HG02884 (cell line): ENCODE data around the gene EDN3.

Experiments
- ATAC-seq: cut with Tn5 transposase; IDR thresholded peaks from one replicate; pipeline ENCODE4 v1.9.1; 2021; ENCODE audit warnings: mild to moderate bottlenecking, moderate library complexity; ENCODE audit not compliant: unreplicated experiment

Gene EDN3, protein sequence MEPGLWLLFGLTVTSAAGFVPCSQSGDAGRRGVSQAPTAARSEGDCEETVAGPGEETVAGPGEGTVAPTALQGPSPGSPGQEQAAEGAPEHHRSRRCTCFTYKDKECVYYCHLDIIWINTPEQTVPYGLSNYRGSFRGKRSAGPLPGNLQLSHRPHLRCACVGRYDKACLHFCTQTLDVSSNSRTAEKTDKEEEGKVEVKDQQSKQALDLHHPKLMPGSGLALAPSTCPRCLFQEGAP

DNA sequence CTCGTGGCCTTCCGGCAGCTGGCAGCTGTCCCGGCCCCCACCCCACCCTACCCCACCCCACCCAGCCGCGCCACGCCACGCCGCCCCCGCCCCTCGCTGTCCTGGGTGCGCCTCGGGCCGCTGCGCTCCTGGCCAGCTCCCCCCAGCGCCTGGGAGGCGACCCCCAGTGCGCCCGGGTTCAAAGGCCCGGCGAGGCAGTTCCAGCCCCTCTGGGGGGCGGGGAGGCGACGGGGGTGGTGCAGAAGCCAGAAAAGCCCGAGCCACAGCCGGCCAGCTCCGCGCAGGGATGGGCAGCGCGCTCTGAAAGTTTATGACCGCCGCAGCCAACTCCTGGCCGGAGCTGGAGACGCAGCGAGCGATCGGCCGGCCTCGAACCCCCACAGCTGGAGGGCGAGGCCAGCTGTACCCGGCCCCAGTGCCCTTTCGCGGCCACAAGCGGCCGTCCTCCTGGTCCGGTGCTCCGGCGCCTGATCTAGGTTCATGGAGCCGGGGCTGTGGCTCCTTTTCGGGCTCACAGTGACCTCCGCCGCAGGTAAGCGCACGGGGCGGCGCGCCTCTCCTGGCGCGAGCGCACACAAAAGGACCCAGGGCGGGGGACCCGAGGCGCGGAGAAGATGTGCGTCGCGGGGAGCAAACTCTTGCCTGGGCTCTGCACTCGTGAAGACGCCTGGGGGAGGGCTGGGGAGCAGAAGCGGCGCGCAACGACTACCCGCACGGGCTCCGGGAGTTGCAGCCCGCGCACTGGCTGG, at the start of gene EDN3:
TSS of gene EDN3 (plus strand) at position 279 of the 749 bp plus-strand sequence. CDS start at position 481, 202 bp downstream.
- ATAC-seq: no peak

DNA sequence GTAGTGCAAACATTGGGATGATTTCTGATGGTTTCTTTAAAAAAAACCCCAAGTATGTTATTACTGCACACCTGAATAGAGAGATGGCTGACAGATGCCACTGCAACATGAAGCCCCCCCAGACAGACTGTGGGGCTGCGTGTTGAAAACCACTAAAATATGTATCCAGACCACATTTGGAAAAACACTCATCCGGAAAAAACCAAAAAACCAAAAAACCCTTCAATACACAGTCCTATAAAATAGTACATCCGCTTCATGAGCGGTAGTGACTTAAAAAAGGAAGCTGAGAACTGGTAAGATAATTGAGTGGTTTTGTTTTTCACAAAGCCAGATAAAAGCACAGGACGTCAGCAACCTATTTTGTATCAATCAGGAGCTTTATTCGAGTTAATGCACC, 47.1 kb upstream of the EDN3 start:
- ATAC-seq: no peak

DNA sequence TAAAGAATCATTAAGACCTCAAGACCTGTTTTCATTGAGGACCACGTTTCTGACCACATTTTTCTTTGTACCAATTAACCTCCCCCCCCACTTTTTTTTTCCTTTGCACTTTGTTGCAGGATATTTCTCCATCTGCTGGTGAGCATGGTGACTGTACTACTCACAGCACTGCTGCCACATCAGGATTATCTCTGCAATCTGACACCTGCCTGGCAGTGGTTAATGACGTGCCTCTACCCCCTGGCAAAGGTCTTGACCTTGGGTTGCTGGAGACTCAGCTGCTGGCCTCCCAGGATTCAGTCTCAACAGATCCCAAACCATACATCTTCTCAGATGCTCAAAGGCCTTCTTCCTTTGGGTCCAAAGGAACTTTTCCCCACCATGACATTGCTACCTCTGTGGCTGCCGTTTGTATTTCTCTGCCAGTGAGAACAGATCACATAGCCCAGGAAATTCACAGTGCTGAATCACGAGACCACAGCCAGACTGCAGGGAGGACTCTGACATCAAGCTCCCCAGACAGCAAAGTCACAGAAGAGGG, 46.6 kb upstream of the EDN3 start:
- ATAC-seq: no peak

DNA sequence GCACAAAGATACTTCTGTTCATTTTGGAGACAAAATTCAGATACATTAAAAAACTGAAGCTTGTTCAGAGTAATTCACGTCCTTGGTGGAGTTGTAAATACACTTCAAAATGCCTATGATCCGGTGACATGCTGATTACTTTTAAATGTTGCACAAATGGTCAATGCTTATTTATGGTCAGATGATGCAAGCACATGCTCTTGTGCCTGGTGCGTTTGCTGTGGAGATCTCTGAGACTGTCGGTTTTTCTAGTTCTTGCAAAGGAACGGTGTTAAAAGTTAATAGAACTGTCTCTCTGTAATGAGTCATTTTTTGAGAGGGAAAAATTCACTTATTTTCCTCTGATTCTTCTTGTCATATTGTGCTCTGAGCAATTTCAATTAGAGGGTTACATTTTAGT, 45.2 kb upstream of the EDN3 start:
- no peak for ATAC-seq

DNA sequence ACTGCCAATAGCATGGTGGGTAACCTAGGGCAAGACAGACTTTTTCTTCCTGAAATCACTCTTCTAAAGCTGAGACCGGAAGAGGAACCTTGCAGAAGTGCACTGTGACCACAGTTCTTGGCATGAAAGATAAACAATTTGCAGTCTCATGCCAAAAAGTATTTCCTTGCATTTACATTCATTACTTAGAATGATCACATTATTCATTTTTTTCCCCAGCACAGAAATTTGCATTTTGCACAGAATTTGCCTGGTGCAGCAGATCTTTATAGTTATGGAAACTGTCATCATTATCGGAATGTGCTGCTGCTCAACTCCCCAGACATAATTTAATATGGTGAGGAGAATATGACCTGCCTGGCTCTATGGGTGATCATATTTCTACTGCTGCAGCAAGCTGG, 42.2 kb upstream of the EDN3 start:
- no peak for ATAC-seq

DNA sequence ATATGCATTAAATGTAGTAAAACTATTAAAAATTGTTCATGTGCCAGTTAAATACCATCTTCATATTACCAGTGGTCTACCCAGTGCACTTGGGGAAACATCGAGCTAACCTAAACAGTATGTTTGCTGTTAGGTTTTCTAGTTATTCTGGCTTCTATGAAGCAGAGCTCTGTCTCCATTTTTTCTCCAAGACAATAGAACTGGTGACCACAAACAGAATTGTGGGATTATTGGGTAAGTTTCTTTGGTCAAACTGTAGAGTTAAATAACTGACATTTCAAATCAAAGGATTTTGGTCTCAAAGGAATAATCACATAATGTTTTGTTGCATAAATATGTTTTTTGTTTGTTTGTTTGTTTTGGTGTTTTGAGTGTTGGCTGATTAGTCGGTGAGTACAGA, 40.5 kb upstream of the EDN3 start:
- ATAC-seq: no peak

DNA sequence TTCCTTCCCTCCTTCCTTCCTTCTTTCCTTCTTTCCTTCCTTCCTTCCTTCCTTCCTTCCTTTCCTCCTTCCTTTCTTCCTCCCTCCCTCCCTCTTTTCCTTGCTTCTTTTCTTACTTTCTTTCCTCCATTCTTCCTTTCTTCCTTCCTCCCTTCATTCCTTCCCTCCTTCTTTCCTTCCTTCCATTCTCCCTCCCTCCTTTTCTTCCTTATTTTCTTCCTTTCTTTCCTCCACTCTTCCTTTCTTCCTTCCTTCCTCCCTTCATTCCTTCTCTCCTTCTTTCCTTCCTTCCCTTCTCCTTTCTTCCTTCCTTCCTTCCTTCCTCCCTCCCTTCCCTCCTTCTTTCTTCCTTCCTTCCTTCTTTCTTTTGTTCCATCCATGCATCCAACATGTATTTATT, 35.1 kb upstream of the EDN3 start:
- ATAC-seq: no peak

DNA sequence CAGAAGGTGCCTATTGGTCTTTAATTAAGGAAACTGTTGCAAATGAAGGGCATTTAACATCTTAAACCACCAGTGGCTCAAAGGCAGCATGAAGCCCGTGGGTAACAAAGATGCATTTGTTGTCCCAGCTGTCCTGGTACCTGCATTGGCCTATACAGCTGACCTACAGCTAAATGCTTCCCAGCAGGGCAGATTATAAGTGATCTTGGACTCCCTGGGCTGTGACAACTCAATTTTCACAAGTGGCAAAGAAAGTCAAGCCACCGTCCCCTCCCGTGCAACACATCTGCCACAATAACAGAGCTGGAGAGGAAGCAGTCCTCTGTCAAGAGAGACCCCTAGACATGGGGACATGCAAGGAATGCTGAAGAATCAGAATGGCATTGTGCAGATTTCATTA, 31.5 kb upstream of the EDN3 start:
- no peak for ATAC-seq

DNA sequence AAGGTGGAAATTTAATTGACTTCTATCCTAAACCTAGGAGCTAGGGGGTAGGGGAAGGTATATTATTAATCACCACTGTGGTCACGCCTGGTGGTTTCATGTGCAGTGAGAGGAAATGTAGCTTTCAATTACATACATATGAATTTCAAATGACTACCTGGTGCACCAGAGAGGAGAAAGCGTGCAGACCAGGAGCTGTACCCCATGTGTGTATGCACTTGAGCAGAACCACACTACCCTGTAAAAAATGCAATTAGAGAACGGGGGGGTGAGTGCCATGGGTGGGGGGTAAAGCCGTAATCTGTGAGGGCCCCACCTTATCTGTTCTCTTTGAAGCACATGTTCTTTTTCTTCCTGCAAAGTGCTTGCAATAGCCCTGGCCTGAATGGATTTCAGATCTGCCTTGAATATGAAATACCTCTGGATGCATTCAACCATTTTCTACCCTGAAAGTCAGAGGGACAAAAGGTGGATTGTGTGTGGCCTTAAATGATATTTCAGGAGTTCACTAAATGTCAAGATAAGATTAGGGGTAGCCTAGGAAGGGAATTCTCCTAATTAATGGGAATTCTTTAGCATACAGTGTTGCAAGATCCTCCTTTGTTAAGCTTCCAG, 30.9 kb upstream of the EDN3 start:
- no peak for ATAC-seq

DNA sequence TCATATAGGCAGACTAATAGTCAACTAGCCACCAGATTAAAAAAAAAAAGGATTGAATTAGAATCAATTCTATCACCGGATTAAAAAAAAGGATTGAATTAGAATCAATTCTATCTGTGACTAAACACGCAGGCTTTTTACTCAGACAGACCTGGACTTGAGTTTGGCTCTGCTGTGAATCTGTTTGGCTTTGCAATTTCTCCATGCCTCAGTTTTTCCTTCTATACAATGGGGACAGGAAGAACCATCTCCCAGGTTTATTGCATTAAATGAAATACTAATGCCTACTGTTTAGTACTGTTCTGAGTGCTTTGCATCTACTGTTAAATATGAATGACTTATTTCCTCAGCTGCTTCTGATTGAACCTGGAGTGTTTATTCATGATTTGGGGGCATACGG, 30.0 kb upstream of the EDN3 start:
- ATAC-seq: no peak

DNA sequence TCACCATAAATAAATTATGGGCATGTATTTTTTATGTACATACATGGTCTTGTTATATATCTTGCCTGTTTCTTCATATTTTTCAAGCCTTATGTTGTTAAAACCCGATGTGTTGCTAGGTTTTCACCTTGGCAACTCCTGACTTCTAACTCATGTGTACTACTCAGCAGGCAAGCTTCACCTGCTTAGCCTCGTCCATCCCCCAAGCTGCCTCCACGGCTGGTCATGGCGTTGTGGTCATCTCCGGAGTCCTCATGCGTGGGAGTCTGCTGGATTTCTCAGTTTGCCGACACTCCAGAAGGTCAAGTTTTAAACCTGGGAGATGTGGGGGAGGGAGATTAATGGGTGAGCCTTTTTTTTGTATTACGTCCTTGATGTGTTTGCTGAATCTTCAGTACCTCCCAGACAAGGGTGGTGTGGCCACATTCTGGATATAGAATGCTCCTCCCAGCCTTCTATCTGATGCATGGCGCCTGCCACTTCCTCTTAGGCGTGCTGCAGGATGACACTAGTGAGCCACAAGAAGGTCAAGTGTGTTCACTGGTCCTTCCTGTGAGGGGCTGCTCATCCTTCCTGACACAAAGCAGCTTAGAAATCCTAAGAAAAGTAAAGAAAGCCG, 26.6 kb upstream of the EDN3 start:
- no peak for ATAC-seq

DNA sequence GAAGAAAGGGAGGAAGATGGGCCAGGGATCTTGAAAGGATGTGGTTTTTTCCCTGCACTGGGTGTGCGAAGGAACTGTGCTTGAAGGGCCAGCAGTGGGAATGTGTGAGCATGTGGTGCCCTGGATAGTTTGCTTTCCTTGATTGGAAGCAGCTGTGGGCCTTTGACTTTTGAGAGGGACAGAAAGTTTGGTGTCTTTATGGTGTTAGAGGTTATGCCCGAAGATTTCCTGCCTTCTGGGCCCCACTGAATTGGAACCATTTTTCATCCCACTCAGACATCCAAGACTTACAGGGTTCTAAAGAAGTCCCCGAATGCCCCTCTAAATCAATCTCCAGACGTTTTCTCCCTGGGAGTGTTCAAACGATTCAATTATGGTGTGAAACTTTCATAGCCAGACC, 23.5 kb upstream of the EDN3 start:
- no peak for ATAC-seq

DNA sequence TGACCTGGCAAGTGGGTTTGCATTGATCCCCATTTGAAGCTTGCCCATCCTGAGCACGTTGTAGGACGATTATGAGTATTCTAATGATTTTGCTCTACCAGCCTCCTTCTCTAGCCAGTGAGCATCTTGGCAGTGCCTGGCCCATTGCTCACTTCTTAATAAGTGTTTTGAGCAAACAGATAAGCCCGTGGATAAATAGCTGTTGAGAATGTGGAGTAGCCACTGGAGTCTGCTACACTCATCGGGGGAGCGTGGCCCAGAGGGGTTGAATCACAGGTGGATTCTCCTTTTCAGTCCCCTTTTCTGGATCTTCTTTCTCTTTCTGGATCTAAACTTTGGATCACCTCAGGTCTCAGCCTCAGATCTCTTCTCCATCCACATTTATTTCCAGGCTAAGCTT, 15.9 kb upstream of the EDN3 start:
- ATAC-seq: no peak

DNA sequence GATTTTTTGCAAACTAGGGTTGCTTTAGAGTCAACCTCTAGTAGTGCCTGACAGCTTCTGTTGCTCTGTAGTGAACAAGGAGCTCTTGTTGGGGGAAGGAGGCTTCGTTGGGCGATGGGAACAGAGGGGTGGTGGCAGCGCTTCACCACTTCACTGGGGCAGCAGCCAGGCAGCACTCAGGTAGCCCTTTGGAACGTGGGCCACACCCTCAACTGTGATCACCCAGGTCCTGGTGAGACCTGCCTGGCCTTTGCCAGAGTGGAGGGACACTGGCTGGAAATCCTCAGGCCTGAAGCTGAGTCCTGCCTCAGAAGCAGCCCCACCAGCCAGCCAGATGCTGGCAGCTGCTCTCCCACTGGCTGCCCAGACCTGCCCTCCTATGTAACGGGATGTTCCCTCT, 10.4 kb upstream of the EDN3 start:
- ATAC-seq: no peak

DNA sequence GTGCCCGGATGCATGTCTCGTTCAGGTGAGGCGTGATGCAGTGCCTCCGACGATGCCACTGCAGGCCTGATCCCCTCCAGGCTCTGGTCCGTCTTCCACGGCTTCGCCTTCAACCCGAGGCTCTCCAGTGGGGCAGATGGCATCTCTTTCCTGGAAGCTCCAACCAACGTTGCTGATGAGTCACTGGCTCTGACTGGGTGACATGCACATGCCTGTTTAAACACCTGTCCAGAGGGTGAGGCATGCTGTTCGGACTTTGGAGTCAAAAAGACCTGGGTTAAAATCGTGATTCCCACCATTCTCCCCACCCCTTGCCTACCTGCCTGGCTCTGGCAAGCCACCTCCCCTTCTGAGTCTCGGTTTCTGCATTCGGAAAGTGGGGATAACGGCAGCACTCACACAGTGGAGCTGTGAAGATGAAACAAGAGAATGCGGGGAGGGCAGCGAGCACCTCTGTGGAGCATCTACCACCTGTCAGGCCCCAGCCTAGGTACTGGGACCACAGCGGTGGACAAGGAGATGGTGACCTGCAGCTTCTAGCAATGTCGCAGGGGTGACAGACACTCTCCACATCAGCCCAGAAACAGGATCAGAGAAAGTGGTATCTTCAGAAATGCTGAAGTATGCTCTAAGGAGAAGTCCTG, 8.5 kb upstream of the EDN3 start:
- ATAC-seq: no peak

DNA sequence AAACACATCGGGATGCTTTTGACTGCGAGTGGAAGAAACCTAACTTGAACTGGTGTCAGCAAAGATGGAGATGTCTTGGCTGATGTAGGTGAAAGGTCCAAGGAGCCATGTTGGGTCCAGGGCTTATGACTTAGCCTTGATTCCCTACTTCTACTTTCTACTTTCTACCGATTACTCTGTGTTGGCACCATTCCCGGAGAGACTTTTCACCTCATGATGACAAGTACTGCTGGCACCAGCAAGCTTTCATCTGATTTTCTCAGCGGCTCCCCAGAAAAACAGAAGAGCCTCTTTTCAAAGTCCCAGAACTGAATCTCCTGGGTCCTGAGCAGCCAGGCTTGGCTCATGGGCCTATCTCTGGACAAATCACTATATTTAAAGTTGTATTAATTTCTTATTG, 4.9 kb upstream of the EDN3 start:
- no peak for ATAC-seq

DNA sequence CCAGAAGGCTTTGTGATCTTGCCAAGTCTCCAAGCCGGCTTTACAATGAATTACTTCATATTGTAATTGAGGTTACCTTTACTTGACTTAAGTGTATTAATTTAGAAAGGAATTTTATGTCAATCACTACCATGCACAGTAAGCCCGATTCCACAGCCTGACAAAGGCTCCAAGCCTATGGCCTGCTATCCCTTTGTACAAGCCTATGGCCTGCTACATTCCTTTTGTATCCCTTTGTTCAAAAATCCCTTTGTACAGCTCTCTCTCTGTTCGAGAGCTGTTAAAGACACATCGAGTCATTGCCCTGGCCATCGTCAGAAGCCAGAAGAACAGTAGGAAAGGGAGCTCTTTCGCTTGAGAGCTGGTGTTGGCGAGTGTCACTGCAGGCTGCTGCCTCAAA, 2.7 kb upstream of the EDN3 start:
- no peak for ATAC-seq

DNA sequence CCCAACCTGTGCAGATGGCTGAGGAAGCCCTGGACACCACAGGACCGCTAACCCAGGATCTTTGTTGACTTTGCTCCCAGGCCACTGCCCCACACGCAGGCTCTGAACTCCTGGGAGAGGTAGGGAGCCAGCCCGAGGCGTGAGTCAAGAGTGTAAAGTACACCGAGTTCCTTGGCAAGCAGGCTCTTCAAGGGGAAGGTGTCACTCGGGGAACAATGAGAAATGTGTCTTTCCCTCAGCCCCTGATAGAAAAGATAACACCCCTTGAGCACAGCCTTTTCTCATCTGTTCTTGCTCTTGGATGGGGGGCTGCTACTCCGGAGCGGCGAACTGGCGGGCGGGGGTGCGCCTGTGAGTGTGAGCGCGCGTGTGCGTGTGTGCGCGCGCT, 472 bp upstream of the EDN3 start:
- ATAC-seq: no peak

DNA sequence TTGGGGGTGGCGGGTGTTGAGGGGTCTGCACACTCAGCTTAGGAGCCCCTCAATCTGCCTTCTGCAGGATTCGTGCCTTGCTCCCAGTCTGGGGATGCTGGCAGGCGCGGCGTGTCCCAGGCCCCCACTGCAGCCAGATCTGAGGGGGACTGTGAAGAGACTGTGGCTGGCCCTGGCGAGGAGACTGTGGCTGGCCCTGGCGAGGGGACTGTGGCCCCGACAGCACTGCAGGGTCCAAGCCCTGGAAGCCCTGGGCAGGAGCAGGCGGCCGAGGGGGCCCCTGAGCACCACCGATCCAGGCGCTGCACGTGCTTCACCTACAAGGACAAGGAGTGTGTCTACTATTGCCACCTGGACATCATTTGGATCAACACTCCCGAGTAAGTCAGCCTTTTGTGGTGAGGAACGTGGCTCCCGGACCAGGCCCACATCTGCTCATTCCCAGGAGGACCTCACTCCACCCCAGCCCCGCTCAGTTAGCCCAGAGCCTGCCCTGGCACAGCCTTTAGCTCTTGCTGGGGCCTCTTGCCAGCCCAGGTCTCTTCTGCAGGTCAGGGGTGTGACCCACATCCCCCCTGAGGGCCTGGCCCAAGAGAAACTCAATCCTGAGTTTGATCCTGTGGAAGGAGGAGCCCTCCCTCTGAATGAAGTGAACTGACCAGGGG, 1.1 kb downstream of the EDN3 start:
- ATAC-seq: no peak

DNA sequence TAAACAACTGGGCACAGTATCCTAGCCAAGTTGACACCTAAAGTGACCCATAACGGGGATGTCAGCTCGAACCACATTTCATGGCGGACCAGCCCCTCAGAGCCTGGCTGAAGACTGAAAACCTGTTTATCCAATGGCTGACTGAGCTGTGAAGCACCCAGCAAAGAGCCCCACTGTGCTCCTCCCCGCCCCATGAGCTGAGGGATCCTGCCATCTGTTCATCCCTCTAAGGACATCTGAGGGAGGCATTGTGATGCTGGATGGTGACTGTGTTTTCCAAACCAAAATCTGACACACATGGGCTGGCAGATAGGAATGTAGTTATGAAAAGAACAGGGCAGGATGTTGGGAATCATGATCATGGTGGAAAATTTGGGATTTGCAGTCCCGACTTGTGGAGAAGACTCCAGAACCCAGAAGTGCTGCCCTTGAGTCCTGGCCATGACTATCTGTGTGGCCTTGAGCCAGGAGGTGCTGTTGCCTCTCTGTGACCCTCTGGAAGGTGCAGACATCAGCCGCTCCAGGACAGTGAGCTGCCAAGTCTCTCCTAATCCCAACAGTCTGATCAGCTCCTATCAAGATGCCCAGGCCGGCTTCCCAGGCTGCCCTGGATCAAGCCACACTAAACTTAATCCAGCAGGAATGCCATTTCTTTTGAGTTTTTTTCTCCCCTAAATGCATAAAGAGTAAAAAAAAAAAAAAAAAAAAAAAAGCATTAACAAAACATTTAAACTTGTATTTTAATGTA, 5.7 kb downstream of the EDN3 start:
- ATAC-seq: no peak
